Liver (tissue), 9 donors: ENCODE data around the gene TWSG1. TPM values are rescaled to one million over a fixed set of nuclear protein-coding genes. Genes with fewer than 3 reads are reported as not detected.

Experiments used
- DNase-seq: peaks from one replicate; pipeline ENCODE4 v3.0.0-alpha.2; 2017; ENCODE audit warnings: low spot score
- H3K27ac ChIP-seq, 2 donors: one replicate each; pipeline ENCODE4 v1.7.0; 2013; ENCODE audit warnings: inconsistent platforms in 2 of 2, low read length in 2 of 2, control low read depth in 1 of 2, low read depth in 1 of 2, mild to moderate bottlenecking in 1 of 2
- H3K27me3 ChIP-seq, 4 donors: one replicate each; pipeline versions ENCODE4 v1.6.1 to v1.7.0; 2013; ENCODE audit warnings: low read length in 3 of 4, inconsistent platforms in 1 of 4, mild to moderate bottlenecking in 1 of 4, moderate library complexity in 1 of 4; ENCODE audit not compliant: control insufficient read depth in 4 of 4, insufficient read depth in 4 of 4
- H3K36me3 ChIP-seq, 4 donors: one replicate each; pipeline versions ENCODE4 v1.6.1 to v1.7.0; 2013; ENCODE audit warnings: low read length in 3 of 4, mild to moderate bottlenecking in 3 of 4, low read depth in 1 of 4, moderate library complexity in 1 of 4; ENCODE audit not compliant: control insufficient read depth in 4 of 4, insufficient read depth in 3 of 4
- H3K4me1 ChIP-seq, 4 donors: one replicate each; pipeline versions ENCODE4 v1.6.1 to v1.7.0; 2013; ENCODE audit warnings: low read length in 3 of 4, mild to moderate bottlenecking in 3 of 4, moderate library complexity in 1 of 4; ENCODE audit not compliant: control insufficient read depth in 4 of 4, insufficient read depth in 4 of 4
- H3K4me3 ChIP-seq, 3 donors: one replicate each; pipeline versions ENCODE4 v1.6.1 to v1.7.0; 2013; ENCODE audit warnings: low read length in 3 of 3, control low read depth in 1 of 3, low read depth in 1 of 3, mild to moderate bottlenecking in 1 of 3
- H3K9ac ChIP-seq, 2 donors: one replicate each; pipeline ENCODE4 v1.7.0; 2013; ENCODE audit warnings: low read length in 2 of 2, mild to moderate bottlenecking in 2 of 2, moderate library complexity in 2 of 2, control low read depth in 1 of 2, low read depth in 1 of 2
- H3K9me3 ChIP-seq, 4 donors: one replicate each; pipeline versions ENCODE4 v1.6.1 to v1.7.0; 2013; ENCODE audit warnings: low read length in 3 of 4; ENCODE audit not compliant: control insufficient read depth in 4 of 4
- ATF3 ChIP-seq: IDR thresholded peaks from 2 replicates; pipeline ENCODE4 v1.6.1; 2016; ENCODE audit warnings: antibody characterized with exemption
- CTCF ChIP-seq: fragments of 150-350 bp; IDR thresholded peaks from 2 replicates; pipeline ENCODE4 v1.5.1; 2017; ENCODE audit warnings: improper control_type of control experiment, low read depth, low read length; ENCODE audit not compliant: missing input control
- EGR1 ChIP-seq, 2 donors: IDR thresholded peaks; 2 replicates each; pipeline ENCODE4 v1.6.1; 2016 to 2018; ENCODE audit warnings: antibody characterized with exemption in 2 of 2, low read depth in 2 of 2
- FOXA1 ChIP-seq: IDR thresholded peaks from 2 replicates; pipeline ENCODE4 v1.6.1; 2016; ENCODE audit warnings: antibody characterized with exemption
- FOXA2 ChIP-seq: IDR thresholded peaks from 2 replicates; pipeline ENCODE4 v1.6.1; 2016; ENCODE audit warnings: antibody characterized with exemption
- GABPA ChIP-seq, 2 donors: IDR thresholded peaks in 1 of 2; conservative IDR thresholded peaks in 1 of 2; 2 replicates each; pipeline ENCODE4 v1.6.1; 2016; ENCODE audit warnings: antibody characterized with exemption in 2 of 2, mild to moderate bottlenecking in 1 of 2, moderate library complexity in 1 of 2
- HNF4A ChIP-seq, 2 donors: conservative IDR thresholded peaks; 2 replicates each; pipeline ENCODE4 v1.6.1; 2016; ENCODE audit warnings: antibody characterized with exemption in 2 of 2, mild to moderate bottlenecking in 2 of 2
- HNF4G ChIP-seq: IDR thresholded peaks from 2 replicates; pipeline ENCODE4 v1.6.1; 2016; ENCODE audit warnings: antibody characterized with exemption
- JUND ChIP-seq, 2 donors: IDR thresholded peaks; 2 replicates each; pipeline ENCODE4 v1.6.1; 2016; ENCODE audit warnings: antibody characterized with exemption in 2 of 2
- MAX ChIP-seq: IDR thresholded peaks from 2 replicates; pipeline ENCODE4 v1.6.1; 2016; ENCODE audit warnings: antibody characterized with exemption
- NR2F2 ChIP-seq: IDR thresholded peaks from 2 replicates; pipeline ENCODE4 v1.6.1; 2016; ENCODE audit warnings: antibody characterized with exemption
- RAD21 ChIP-seq, 2 donors: IDR thresholded peaks; 2 replicates each; pipeline ENCODE4 v1.6.1; 2016; ENCODE audit warnings: antibody characterized with exemption in 2 of 2, mild to moderate bottlenecking in 2 of 2
- REST ChIP-seq: IDR thresholded peaks from 2 replicates; pipeline ENCODE4 v1.6.1; 2016; ENCODE audit warnings: antibody characterized with exemption, mild to moderate bottlenecking
- RXRA ChIP-seq, 2 donors: IDR thresholded peaks; 2 replicates each; pipeline ENCODE4 v1.6.1; 2017 to 2018; ENCODE audit warnings: antibody characterized with exemption in 2 of 2, mild to moderate bottlenecking in 1 of 2
- SP1 ChIP-seq: IDR thresholded peaks from 2 replicates; pipeline ENCODE4 v1.6.1; 2018; ENCODE audit warnings: antibody characterized with exemption, mild to moderate bottlenecking
- TAF1 ChIP-seq: conservative IDR thresholded peaks from 2 replicates; pipeline ENCODE4 v1.6.1; 2016; ENCODE audit warnings: antibody characterized with exemption, mild to moderate bottlenecking
- YY1 ChIP-seq: IDR thresholded peaks from 2 replicates; pipeline ENCODE4 v1.6.1; 2016; ENCODE audit warnings: antibody characterized with exemption, mild to moderate bottlenecking
- WGBS: extraction: QIAGEN DNeasy Blood & Tissue Kit; methylation state at CpG from one replicate; pipeline ENCODE4 v1.1.7; 2013; 5-methylcytosine and 5-hydroxymethylcytosine counted together
- polyA plus RNA-seq, 2 donors: library from polyadenylated mRNA; stranded (reverse) in 1 of 2; unstranded in 1 of 2; fragments of 200-250 nt in 1 of 2; fragments of >200 nt in 1 of 2; fragmentation: Nextera tagmentation in 1 of 2; extraction: Ambion mirVana in 1 of 2; gene quantifications; one replicate each; pipeline versions ENCODE4 v1.2.1 to v1.2.3, GENCODE V29; 2013 to 2015
- total RNA-seq, 2 donors: library from RNA; depleted of rRNA; stranded (reverse); fragments of >200 nt; gene quantifications; one replicate each; pipeline ENCODE4 v1.2.3, GENCODE V29; 2014
- donor health status: healthy.
- donor health status: healthy.
- donor health status: healthy.
- donor health status: healthy.
- donor health status: healthy.

Gene TWSG1
- total RNA-seq (10 to 100 TPM in 1 of 2 donors, 1 to 10 TPM in 1; 6.7 to 11.1 TPM), polyA plus RNA-seq (1 to 10 TPM; 3.9 to 4.2 TPM)

GRCh38 chr18:9334329-9334972 lies at the start of gene TWSG1:
TSS of gene TWSG1 (plus strand) at chr18:9334773. CDS start at chr18:9337230, 2,457 bp downstream.
- peak; percentile 97 for DNase-seq
- peak within 1 kb of the TSS; percentile 46 to 57 for H3K27ac ChIP-seq
- H3K9ac ChIP-seq: peak within 1 kb of the TSS; percentile 43 to 59
- under 1% methylated on average over 67 of the region's 67 CpGs for WGBS
- no peaks in the 10 kb centered on the region for H3K36me3 ChIP-seq
- peaks cover 0 to 14% (median 11%) of the 10 kb centered on the region in 4 donors for H3K4me1 ChIP-seq
- H3K27me3 ChIP-seq: no peaks in the 10 kb centered on the region
- TF ChIP-seq EGR1 (IDR thresholded peaks at IDR 0.05; ENCODE audit: low read depth in 2 of 2) (peak; percentile 34 to 62), CTCF (peak; percentile 26), REST (no peak), NR2F2 (no peak), HNF4G (no peak), SP1 (peak; percentile 3), RAD21 (IDR thresholded peaks at IDR 0.05) (peak in 1 of 2 donors; percentile 9)
- H3K4me3 ChIP-seq: peak within 1 kb of the TSS; percentile 73 to 96 (median 77)
- no peaks in the 10 kb centered on the region for H3K9me3 ChIP-seq

- H3K9me3 ChIP-seq: no peaks in the 10 kb centered on the region
- H3K27ac ChIP-seq: no peak overlapping the region
- H3K4me1 ChIP-seq: no peaks in the 10 kb centered on the region
- 87% methylated on average over 2 of the region's 2 CpGs for WGBS
- H3K4me3 ChIP-seq: no peak overlapping the region
- no peak for DNase-seq
- H3K36me3 ChIP-seq: peaks cover 1 to 12% (median 7%) of the 10 kb centered on the region in 4 donors
- H3K9ac ChIP-seq: no peak overlapping the region
- H3K27me3 ChIP-seq: no peaks in the 10 kb centered on the region
- no peak for TF ChIP-seq JUND (IDR thresholded peaks at IDR 0.05)
- no peak for TF ChIP-seq RXRA (IDR thresholded peaks at IDR 0.05)
- no peak for TF ChIP-seq REST
- no peak for TF ChIP-seq GABPA (IDR thresholded peaks at IDR 0.05 in 1 of 2, conservative IDR thresholded peaks at IDR 0.05 in 1 of 2)
- no peak for TF ChIP-seq NR2F2
- no peak for TF ChIP-seq FOXA2
- TF ChIP-seq HNF4A (conservative IDR thresholded peaks at IDR 0.05): no peak
- TF ChIP-seq MAX: no peak
- TF ChIP-seq FOXA1: no peak
- TF ChIP-seq SP1: no peak
- TF ChIP-seq YY1: no peak
- TF ChIP-seq RAD21 (IDR thresholded peaks at IDR 0.05): no peak
- TF ChIP-seq ATF3: no peak
- TF ChIP-seq CTCF: no peak
- no peak for TF ChIP-seq TAF1
- TF ChIP-seq HNF4G: no peak
- no peak for TF ChIP-seq EGR1 (IDR thresholded peaks at IDR 0.05; ENCODE audit: low read depth in 2 of 2)
Observed at GRCh38 chr18:9285604-9286003, 49.0 kb upstream of the TWSG1 start.
